SHP77 (cell line): ENCODE data around the gene DIO1.
"Not testable (repeated sequence)": the region's sequence is repeated elsewhere in the genome, so short reads cannot be mapped to it uniquely, and the experiment has no call there.

Experiments used
- DNase-seq, 2 experiments: peaks; one replicate each; lab custom pipeline; 2025; lab: John Stamatoyannopoulos, UW

Gene DIO1

DNA sequence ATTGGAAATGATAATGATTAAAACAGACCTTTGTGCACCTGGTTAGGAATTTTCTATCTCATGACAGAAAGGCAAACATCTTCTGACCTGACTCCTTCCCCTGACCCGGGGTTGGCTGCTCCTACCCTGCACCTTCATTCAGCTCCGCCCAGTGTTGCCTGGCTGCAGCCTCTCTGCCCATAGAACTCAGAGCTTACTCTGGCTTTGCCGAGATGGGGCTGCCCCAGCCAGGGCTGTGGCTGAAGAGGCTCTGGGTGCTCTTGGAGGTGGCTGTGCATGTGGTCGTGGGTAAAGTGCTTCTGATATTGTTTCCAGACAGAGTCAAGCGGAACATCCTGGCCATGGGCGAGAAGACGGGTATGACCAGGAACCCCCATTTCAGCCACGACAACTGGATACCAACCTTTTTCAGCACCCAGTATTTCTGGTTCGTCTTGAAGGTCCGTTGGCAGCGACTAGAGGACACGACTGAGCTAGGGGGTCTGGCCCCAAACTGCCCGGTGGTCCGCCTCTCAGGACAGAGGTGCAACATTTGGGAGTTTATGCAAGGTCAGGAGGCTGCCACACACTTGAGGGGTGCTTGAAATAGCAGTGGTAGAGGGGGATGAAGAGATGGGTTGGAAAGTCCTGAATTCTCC is at the start of gene DIO1:
Gene DIO1 (plus strand): TSS at position 189 of the 638 bp plus-strand sequence. CDS start 24 bp downstream, at position 213.
- DNase-seq: no peak

GRCh38 chr1:53847980-53848379 is 46.0 kb upstream of the DIO1 start:
- DNase-seq: no peak

DNA sequence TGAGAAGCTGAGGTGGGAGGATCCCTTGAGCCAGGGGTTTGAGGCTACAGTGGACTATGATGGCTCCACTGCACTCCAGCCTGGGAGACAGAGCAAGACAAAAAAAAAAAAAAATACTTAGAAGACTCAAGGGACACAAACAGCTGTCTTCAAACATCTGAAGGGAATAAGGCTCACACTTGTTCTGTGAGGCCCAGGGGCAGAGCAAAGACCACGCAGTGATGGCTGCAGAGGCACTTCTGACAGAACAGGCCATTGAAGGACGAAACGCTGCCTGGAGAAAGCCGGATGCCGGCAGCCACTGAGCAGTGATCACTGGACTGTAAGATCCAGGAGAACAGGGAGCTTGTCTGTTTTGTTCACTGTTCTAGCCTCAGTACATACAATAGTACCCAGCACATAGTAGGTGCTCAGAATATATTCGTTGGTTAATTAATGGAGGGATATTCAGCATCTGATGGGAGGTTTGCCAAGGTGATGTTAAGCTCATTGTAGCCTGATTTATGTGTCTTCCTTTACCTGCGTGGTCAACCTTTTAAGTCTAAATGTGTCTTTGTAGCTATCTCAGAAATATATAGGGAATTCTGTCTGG is 43.8 kb upstream of the DIO1 start:
- DNase-seq: no peak

- DNase-seq: no peak
Observed at GRCh38 chr1:53851571-53852285, 42.3 kb upstream of the DIO1 start.

DNA sequence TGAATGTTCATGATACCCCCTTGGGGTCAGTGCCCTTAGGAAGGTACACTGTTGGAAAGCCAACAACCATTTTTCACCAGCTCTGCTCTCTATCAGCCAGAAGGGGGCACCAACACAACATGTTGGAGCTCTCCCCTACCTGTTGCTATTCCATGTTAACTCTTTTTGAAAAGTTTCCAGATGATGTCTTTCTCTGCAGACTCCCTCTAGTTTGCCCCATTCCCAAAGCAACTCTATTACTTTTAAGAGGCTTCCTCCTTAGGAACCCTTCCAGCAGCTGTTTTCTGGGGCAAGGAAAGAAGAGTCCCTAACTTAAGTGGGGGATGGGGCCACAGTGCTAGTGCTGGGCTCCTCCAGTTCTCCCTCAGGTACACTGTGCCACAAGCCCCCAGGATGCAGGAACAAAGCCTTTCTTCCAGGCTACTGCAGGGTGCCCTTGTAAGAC is 33.0 kb upstream of the DIO1 start:
- DNase-seq: peak; percentile 45 to 53

GRCh38 chr1:53862507-53862906 is 31.5 kb upstream of the DIO1 start:
- DNase-seq: no peak

- no peak for DNase-seq
Observed at GRCh38 chr1:53868565-53868964, 25.4 kb upstream of the DIO1 start.

- no peak for DNase-seq
Observed at GRCh38 chr1:53869454-53870117, 24.4 kb upstream of the DIO1 start.

GRCh38 chr1:53871221-53871620 is 22.8 kb upstream of the DIO1 start:
- DNase-seq: no peak

- no peak for DNase-seq
Observed at GRCh38 chr1:53871773-53872484, 22.1 kb upstream of the DIO1 start.

- not testable (repeated sequence) for DNase-seq
Observed at GRCh38 chr1:53875150-53875549, 18.8 kb upstream of the DIO1 start.

- DNase-seq: peak; percentile 44 to 50
Observed at GRCh38 chr1:53878492-53879105, 15.4 kb upstream of the DIO1 start.

DNA sequence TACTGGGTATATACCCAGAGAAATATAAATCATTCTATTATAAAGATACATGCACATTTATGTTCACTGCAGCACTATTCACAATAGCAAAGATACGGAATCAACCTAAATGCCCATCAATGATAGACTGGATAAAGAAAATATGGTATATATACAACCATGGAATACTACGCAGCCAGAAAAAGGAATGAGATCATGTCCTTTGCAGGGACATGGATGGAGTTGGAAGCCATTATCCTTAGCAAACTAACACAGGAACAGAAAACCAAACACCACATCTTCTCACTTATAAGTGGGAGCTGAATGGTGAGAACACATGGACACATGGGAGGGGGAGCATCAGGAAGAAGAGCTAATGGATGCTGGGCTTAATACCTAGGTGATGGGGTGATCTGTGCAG is 12.1 kb upstream of the DIO1 start:
- DNase-seq: not testable (repeated sequence)

- not testable (repeated sequence) for DNase-seq
Observed at GRCh38 chr1:53883600-53883999, 10.4 kb upstream of the DIO1 start.

- DNase-seq: no peak
Observed at GRCh38 chr1:53888681-53889080, 5.3 kb upstream of the DIO1 start.

DNA sequence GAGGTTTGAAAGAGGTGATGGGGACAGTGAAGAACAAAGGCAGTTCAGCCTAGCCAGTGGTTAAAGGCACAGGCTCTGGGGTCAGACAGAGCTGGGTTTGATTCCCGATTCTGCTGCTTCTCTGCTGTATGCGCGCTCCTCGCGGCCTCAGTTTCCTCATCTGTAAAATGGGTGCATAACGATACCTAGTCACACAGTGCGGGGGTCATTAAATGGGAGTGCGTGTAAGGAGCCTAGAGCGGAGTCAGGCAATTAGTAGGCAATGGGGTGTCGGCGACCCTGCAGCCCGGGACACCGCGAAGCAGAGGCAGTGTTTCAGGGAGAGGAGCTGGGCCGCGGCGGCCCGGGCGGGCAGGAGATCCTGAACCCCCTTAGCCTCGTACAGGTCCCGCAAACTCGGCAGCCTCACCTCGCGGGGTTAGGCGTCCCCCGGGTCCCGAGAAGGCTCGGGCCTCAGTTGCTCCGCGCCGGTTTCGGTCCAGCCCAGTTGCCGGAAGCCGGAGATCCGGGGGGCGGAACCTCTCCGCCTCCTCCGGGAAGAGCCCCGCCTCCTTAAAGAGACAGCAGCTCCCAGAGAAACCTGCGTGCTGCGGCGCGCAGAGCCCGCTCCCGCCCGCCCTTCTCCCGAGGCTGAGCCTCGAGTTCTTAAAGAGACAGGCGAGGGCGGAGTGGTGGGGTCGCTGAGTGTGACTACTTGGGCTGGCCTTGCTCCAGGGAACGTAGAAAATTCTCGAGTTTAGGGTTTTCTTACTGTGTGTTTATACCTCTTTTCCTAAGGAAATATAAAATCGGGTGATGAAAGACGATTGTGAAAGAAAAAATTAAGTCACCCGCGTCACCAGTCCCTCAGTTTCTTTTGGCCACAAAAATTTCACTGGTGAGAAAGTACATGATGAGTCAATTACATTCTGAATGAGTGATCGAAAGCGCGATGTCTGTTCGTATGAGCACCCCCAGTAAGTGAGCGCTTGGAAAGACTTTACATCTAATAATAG is 4.4 kb upstream of the DIO1 start, which contains the start of gene YIPF1:
Gene YIPF1 (minus strand): TSS at position 494 of the 995 bp plus-strand sequence. CDS start 860 bp downstream, outside the sequence.
- peak; percentile 75 to 92 for DNase-seq

GRCh38 chr1:53890522-53890941 is 3.5 kb upstream of the DIO1 start:
- no peak for DNase-seq

DNA sequence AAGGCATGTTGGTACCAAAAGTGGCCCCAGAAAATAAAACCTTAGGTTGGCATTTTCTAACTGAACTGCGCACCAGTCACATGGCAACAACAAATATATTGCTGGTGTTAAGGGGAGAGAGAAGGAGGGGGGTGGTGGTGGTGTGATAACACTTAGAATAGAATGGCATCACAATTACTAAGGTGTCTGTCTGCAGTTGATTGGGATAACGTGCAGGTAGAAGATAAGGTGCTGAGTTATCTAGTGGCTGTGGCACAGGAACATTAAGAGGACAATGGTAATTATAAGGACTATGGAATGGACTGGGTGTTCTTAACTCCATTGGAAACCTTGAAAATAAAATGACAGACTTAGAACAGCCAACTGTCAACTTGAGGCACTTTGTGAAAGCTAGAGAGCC is 3.0 kb upstream of the DIO1 start:
- DNase-seq: no peak

DNA sequence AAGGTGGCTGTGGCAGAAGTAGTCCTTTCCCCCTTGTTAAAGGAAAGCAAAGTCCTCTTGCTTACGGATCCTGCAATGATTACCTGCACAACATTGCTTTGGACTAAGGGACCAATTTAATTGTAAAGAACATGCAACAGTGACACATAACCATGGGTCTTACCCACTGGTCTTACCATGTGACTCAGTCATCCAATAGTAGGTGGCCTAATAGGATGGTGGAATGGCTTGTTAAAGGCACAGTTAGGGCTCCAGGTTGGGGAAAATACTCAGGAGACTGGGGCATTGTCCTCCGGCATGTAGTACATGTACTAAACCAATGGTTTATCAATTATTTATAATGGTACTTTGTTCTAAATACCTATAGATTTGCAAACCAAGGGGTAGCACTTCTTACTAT is 2.3 kb upstream of the DIO1 start:
- no peak for DNase-seq

- no peak for DNase-seq
Observed at GRCh38 chr1:53892911-53893310, 1.1 kb upstream of the DIO1 start.
